ENCODE measurements around the gene POU6F2. TPM values are rescaled to one million over a fixed set of nuclear protein-coding genes. Genes with fewer than 3 reads are reported as not detected.
"Not testable (repeated sequence)": the region's sequence is repeated elsewhere in the genome, so short reads cannot be mapped to it uniquely, and the experiment has no call there.

Gene POU6F2
- total RNA-seq, 1 donor from 2014 or later, result not detected

DNA sequence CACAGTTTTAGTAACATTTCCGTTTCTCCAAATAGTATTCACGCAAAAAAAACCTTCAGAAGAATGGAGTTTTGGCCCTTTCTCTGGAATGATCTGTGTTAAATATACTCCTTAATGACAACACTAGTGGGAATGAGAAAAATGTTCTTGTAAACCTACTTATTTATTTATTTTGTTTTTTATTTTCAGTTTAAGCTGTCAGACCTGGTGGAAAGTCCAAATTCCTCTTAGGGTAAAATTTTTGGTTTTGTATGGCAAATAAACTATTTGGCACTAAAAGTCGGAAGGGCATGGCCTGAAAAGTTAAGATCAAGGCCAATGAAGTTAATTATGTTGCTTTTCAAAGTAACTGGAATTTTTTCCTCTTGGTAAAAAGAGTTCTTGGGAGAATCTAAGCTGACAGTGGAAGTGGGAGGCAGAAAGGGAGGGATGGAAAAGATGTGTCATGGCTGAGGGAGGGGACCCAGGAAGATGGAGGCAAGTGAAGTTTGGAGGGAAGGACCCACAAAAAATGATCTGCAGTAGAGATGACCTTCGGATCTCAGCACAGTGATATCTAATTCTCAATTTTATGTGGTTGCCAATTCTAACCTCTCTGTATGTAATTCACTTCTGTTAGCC, 35.2 kb upstream of the POU6F2 start:
- FAIRE-seq (no peak), DNase-seq (ENCODE audit: low read depth) (no peak)
- Histone ChIP-seq H3K4me3 (ENCODE audit: low read depth, low read length) (no peak overlapping the region), H3K36me3 (ENCODE audit: control insufficient read depth, insufficient read depth, low read length) (no peaks in the 10 kb centered on the region), H3K27me3 (ENCODE audit: control insufficient read depth, insufficient read depth, low read length) (no peaks in the 10 kb centered on the region)
- TF ChIP-seq, protein P1, sequence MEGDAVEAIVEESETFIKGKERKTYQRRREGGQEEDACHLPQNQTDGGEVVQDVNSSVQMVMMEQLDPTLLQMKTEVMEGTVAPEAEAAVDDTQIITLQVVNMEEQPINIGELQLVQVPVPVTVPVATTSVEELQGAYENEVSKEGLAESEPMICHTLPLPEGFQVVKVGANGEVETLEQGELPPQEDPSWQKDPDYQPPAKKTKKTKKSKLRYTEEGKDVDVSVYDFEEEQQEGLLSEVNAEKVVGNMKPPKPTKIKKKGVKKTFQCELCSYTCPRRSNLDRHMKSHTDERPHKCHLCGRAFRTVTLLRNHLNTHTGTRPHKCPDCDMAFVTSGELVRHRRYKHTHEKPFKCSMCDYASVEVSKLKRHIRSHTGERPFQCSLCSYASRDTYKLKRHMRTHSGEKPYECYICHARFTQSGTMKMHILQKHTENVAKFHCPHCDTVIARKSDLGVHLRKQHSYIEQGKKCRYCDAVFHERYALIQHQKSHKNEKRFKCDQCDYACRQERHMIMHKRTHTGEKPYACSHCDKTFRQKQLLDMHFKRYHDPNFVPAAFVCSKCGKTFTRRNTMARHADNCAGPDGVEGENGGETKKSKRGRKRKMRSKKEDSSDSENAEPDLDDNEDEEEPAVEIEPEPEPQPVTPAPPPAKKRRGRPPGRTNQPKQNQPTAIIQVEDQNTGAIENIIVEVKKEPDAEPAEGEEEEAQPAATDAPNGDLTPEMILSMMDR (IDR thresholded peaks at IDR 0.05; ENCODE audit: insufficient read depth, low read length, severe bottlenecking), result no peak

DNA sequence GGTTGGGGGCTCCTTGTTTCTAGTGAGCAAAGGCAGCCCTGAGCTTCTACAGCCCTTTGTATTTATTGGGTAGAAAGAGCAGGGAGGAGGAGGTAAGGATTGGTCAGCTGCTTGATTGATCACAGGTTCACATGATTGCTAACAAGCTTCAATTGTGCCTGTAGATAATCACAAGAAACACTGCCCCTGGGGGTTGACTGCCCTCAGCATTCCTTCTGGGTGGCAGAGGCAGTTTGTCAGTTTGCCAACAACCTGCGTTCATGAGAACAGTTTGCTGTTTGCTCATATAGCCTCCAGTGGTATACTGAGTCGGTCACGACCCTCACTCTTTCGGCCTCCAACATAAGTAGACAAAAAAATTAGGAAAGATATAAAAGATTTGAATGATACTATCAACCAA, 30.2 kb upstream of the POU6F2 start:
- FAIRE-seq; DNase-seq (ENCODE audit: low read depth); H3K4me3 ChIP-seq (ENCODE audit: low read depth, low read length); H3K36me3 ChIP-seq (ENCODE audit: control insufficient read depth, insufficient read depth, low read length); H3K27me3 ChIP-seq (ENCODE audit: control insufficient read depth, insufficient read depth, low read length): not testable (repeated sequence)

DNA sequence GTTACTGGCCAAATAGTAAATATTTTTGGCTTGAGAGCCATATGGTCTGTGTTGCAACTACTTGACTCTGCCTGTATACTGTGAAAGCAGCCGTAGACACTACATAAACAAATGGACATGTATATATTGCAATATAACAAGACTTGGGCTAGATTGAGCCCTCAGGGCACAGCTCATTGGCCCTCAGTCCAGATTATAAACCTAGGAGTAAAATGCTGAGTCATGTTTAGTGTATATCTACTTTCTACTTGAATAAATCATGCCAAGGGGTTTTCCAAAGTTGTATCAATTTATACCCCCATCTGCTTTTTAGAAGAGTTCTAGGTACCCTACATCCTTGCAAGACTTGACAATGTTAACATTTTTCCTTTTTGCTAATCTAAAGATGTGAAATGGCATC, 27.4 kb upstream of the POU6F2 start:
- Histone ChIP-seq H3K27me3 (ENCODE audit: control insufficient read depth, insufficient read depth, low read length) (no peaks in the 10 kb centered on the region), H3K4me3 (ENCODE audit: low read depth, low read length) (no peak overlapping the region), H3K36me3 (ENCODE audit: control insufficient read depth, insufficient read depth, low read length) (no peaks in the 10 kb centered on the region)
- no peak for FAIRE-seq
- peak; percentile 48 for DNase-seq (ENCODE audit: low read depth)
- TF ChIP-seq, protein P1 (IDR thresholded peaks at IDR 0.05; ENCODE audit: insufficient read depth, low read length, severe bottlenecking), result no peak

DNA sequence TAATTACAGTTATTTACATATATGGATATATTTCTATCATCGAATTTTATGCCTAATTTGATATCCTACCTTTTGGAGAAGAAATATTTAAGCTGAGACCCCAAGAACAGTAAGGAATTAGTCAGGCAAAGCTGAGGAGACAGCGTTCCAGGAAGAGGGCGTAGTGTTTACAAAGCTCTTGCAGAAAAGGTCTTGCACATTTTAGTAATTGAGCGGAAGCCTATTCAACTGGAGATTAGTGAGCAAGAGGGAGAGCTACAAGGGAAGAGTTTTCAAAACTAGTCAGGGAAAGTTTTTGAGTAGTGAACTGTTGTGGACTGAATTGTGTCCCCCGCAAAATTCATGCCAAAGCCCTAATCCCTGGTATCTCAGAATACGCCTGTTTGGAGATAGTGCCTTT, 26.5 kb upstream of the POU6F2 start:
- DNase-seq (ENCODE audit: low read depth) (no peak), FAIRE-seq (no peak)
- Histone ChIP-seq H3K36me3 (ENCODE audit: control insufficient read depth, insufficient read depth, low read length) (no peaks in the 10 kb centered on the region), H3K27me3 (ENCODE audit: control insufficient read depth, insufficient read depth, low read length) (no peaks in the 10 kb centered on the region), H3K4me3 (ENCODE audit: low read depth, low read length) (no peak overlapping the region)
- TF ChIP-seq, protein P1 (IDR thresholded peaks at IDR 0.05; ENCODE audit: insufficient read depth, low read length, severe bottlenecking), result no peak

DNA sequence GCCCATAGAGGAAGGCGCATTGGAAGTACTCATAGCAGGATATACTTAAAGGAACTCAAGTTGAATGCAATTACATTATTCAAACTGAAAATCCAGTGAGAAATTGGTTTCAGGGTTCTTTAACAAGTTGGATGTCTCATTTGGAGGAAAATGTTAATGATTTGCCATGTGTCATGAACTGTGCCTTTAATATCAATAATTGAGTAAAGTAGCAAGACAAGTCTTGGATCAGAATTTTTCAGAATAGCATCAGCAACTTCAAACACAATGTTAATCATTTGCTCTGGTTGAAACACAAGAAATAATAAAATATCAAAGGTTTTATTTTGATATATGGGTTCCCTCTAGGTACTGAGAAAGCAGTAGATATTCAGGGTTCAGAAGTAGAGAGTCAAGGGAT, 24.5 kb upstream of the POU6F2 start:
- DNase-seq (ENCODE audit: low read depth), result no peak
- Histone ChIP-seq H3K4me3 (ENCODE audit: low read depth, low read length) (no peak overlapping the region), H3K36me3 (ENCODE audit: control insufficient read depth, insufficient read depth, low read length) (no peaks in the 10 kb centered on the region), H3K27me3 (ENCODE audit: control insufficient read depth, insufficient read depth, low read length) (no peaks in the 10 kb centered on the region)
- no peak for FAIRE-seq
- TF ChIP-seq, protein P1 (IDR thresholded peaks at IDR 0.05; ENCODE audit: insufficient read depth, low read length, severe bottlenecking), result no peak

DNA sequence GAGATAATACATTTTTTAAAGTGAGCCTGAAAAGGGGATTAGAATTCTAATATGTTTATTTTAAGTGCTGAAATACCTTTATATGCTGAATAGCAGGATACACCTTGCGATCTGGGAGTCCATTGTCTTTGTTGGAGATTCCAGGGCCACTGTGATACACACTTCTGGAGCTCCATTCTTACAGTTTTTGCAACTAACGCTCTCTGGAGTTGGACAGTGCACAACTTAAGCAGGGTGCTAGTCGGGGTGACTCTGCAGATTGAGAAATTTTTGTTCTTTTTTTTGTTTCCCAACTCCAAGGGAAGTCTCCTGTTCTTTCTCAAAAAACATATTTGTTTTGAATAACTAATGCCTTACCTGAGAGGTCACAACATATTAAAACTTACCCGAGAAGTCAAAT, 23.7 kb upstream of the POU6F2 start:
- no peaks in the 10 kb centered on the region for H3K36me3 ChIP-seq (ENCODE audit: control insufficient read depth, insufficient read depth, low read length)
- no peak for FAIRE-seq
- TF ChIP-seq, protein P1 (IDR thresholded peaks at IDR 0.05; ENCODE audit: insufficient read depth, low read length, severe bottlenecking), result no peak

More for the DNA sequence above, 23.7 kb upstream of the POU6F2 start:
- H3K4me3 ChIP-seq (ENCODE audit: low read depth, low read length), result no peak overlapping the region
- DNase-seq (ENCODE audit: low read depth), result no peak
- no peaks in the 10 kb centered on the region for H3K27me3 ChIP-seq (ENCODE audit: control insufficient read depth, insufficient read depth, low read length)

All from bronchial epithelial cell (primary cell).